Measurements from ENCODE around the gene PARD6G. TPM values are rescaled to one million over a fixed set of nuclear protein-coding genes. Genes with fewer than 3 reads are reported as not detected.
"Not testable (repeated sequence)": the region's sequence is repeated elsewhere in the genome, so short reads cannot be mapped to it uniquely, and the experiment has no call there.

Gene PARD6G
- total RNA-seq, 2 donors from 2014 or later, result 2.6 to 3.1 TPM

DNA sequence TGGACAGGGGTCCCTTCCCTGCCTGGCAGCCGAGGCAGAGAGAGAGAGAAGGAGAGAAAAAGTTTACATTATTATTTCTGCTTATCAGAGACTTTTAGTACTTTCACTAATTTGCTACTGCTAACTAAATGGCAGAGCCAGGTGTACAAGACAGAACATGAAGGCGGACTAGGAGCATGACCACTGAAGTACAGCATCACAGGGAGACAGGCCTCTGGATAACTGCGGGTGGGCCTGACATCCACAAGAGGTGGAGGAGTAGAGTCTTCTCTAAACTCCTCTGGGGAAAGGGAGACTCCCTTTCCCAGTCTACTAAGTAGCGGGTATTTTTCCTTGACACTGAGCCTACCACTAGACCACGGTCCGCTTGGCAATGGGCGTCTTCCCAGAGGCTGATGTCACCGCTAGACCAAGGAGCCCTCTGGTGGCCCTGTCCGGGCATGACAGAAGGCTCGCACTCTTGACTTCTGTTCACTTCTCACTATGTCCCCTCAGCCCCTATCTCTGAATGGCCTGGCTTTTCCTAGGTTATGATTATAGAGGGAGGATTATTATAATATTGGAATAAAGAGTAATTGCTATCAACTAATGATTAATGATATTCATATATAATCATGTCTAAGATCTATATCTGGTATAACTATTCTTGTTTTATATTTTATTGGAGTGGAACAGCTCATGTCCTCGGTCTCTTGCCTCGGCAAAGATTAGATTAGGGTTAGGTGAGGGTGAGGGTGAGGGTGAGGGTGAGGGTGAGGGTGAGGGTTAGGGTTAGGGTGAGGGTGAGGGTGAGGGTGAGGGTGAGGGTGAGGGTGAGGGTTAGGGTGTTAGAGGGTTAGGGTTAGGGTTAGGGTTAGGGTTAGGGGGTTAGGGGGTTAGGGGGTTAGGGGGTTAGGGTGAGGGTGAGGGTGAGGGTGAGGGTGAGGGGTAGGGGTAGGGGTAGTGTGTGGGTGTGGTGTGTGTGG lies 10.5 kb upstream of the PARD6G start:
- WGBS, 2 donors, result 37 to 61% methylated on average over 12 of the region's 12 CpGs
- TF ChIP-seq, protein P1, sequence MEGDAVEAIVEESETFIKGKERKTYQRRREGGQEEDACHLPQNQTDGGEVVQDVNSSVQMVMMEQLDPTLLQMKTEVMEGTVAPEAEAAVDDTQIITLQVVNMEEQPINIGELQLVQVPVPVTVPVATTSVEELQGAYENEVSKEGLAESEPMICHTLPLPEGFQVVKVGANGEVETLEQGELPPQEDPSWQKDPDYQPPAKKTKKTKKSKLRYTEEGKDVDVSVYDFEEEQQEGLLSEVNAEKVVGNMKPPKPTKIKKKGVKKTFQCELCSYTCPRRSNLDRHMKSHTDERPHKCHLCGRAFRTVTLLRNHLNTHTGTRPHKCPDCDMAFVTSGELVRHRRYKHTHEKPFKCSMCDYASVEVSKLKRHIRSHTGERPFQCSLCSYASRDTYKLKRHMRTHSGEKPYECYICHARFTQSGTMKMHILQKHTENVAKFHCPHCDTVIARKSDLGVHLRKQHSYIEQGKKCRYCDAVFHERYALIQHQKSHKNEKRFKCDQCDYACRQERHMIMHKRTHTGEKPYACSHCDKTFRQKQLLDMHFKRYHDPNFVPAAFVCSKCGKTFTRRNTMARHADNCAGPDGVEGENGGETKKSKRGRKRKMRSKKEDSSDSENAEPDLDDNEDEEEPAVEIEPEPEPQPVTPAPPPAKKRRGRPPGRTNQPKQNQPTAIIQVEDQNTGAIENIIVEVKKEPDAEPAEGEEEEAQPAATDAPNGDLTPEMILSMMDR (IDR thresholded peaks at IDR 0.05), result peak; percentile 64 to 89 (median 79)
- H3K27ac ChIP-seq; H3K4me3 ChIP-seq; H3K36me3 ChIP-seq (replicated peaks in 1 of 2; ENCODE audit: insufficient read depth in 1 of 2, low read depth in 2 of 2); H3K9me3 ChIP-seq; H3K4me1 ChIP-seq; intact Hi-C loops (cut with DNase I); H3K27me3 ChIP-seq: not testable (repeated sequence)
- peak; percentile 55 for ATAC-seq
- peak; percentile 81 to 89 (median 83) for DNase-seq

DNA sequence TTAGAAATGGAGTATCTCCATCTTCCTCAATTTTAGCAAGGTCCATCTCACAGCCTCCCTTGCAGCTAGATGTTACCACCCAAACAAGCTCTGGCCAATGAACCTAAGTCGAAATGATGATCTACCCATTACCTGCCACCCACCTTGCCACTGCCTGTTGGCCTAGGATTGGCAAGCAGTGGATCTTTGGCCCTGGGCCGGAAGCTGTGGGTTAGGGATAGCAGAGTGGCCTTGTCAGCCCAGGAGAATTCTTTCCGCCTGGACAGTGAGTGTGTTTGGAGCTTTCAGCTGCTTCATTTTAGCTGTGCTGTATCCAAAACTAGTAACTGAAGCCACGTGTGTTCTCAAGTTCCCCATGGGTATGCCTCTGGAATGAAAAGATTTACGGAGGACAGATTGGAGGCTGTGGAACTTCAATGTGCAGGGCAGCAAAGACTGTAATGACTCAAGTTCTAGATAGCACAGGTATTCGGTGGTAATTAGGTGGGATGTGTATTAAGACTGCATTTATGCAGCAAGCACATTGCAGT lies 7.7 kb upstream of the PARD6G start:
- intact Hi-C loops (cut with DNase I), result no loop called here
- no peaks in the 10 kb centered on the region for H3K9me3 ChIP-seq
- 56 to 74% methylated on average over 6 of the region's 6 CpGs for WGBS, 2 donors
- no peak for DNase-seq
- H3K36me3 ChIP-seq (replicated peaks in 1 of 2; ENCODE audit: insufficient read depth in 1 of 2, low read depth in 2 of 2), result no peaks in the 10 kb centered on the region
- no peak for ATAC-seq
- H3K27ac ChIP-seq, result no peak overlapping the region
- H3K27me3 ChIP-seq, result no peaks in the 10 kb centered on the region
- no peaks in the 10 kb centered on the region for H3K4me1 ChIP-seq
- TF ChIP-seq, protein P1 (IDR thresholded peaks at IDR 0.05), result no peak
- TF ChIP-seq POLR2A (IDR thresholded peaks at IDR 0.05), result no peak
- no peak overlapping the region for H3K4me3 ChIP-seq

DNA sequence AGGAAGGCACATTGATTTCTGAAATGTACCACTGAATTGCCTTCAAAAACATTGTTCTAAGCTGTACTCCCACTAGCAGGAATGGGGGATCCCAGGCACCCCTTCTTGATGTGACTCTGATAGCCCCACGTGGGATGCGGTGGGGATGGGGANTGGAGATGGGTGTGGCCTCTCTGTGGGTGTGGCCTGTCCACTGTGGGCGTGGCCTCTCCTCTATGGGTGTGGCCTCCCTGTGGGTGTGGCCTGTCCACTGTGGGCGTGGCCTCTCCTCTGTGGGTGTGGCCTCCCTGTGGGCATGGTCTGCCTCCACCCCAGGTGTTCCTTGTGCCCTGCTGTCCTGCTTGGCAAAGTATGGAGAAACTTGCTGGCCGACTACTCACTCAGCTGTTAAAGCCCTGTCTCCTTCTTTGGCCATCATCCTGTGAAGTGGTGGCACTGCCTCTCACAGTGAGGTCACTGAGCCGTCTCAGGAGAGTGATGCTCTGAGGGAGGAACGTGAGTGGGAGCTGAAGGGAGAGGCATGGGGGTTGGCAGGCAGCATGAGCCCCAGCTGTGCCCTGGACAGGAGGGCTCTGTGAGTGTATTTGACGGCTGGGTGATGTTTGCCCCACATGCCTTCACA lies 6.7 kb upstream of the PARD6G start:
- Histone ChIP-seq H3K9me3 (no peaks in the 10 kb centered on the region), H3K4me3 (no peak overlapping the region), H3K27me3 (no peaks in the 10 kb centered on the region), H3K4me1 (no peaks in the 10 kb centered on the region), H3K27ac (no peak overlapping the region), H3K36me3 (replicated peaks in 1 of 2; ENCODE audit: insufficient read depth in 1 of 2, low read depth in 2 of 2) (no peaks in the 10 kb centered on the region)
- no peak for ATAC-seq
- intact Hi-C loops (cut with DNase I), result no loop called here
- peak in 1 of 4 donors; percentile 20 for DNase-seq
- no peak for TF ChIP-seq POLR2A (IDR thresholded peaks at IDR 0.05)
- TF ChIP-seq, protein P1 (IDR thresholded peaks at IDR 0.05), result no peak
- 47 to 75% methylated on average over 4 to 8 of the region's 8 CpGs for WGBS, 2 donors

DNA sequence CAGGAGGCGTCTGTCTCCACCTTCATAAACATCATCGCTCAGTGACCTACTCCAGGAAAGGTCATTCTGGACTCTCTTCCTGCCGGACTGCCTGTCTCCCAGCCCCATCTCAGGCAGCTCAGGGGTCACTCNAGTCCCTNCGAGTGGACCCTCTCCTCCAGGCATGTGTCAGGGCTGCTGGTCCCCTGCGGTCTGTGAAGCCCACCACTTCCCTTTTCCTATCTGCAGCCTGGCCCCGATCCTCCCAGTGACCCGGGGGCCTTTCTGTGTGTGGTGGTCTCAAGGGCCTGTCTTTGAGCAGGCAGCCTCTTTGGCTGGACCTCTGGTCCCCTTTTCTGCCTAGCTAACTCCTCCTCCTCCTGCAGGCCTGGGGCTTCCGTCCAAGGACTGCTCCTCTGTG lies 5.9 kb upstream of the PARD6G start:
- WGBS, 2 donors, result 81% methylated on average over 7 of the region's 8 CpGs
- no peak overlapping the region for H3K27ac ChIP-seq
- TF ChIP-seq POLR2A (IDR thresholded peaks at IDR 0.05), result no peak
- TF ChIP-seq, protein P1 (IDR thresholded peaks at IDR 0.05), result no peak
- ATAC-seq, result no peak
- H3K9me3 ChIP-seq, result no peaks in the 10 kb centered on the region
- H3K4me3 ChIP-seq, result no peak overlapping the region
- intact Hi-C loops (cut with DNase I), result no loop called here
- no peaks in the 10 kb centered on the region for H3K27me3 ChIP-seq
- DNase-seq, result no peak
- no peaks in the 10 kb centered on the region for H3K4me1 ChIP-seq
- no peaks in the 10 kb centered on the region for H3K36me3 ChIP-seq (replicated peaks in 1 of 2; ENCODE audit: insufficient read depth in 1 of 2, low read depth in 2 of 2)

All from body of pancreas (tissue), 4 donors.